Stimulated activated CD4-positive, alpha-beta T cell treated with anti-CD3 and anti-CD28 coated beads, TNF-alpha, amount 100 ng/mL, for 24 hours (primary cell): ENCODE results near the gene NDUFAB1.
A peak's percentile ranks its signal among the peaks of the same experiment; 100 is the strongest.
"Not testable (repeated sequence)": the region's sequence is repeated elsewhere in the genome, so short reads cannot be mapped to it uniquely, and the experiment has no call there.

ENCODE experiments used
- DNase-seq, 3 experiments: peaks; one replicate each; pipeline ENCODE4 v3.0.0-alpha.2; 2020; ENCODE audit warnings: low read depth in 3 of 3

The NDUFAB1 gene

GRCh38 chr16:23595951-23596720, at the start of gene NDUFAB1:
Gene NDUFAB1, minus strand, starts transcription at chr16:23596316. Its CDS starts 26 bp downstream, at chr16:23596290.
- peak; percentile 81 to 89 (median 83) for DNase-seq

DNA sequence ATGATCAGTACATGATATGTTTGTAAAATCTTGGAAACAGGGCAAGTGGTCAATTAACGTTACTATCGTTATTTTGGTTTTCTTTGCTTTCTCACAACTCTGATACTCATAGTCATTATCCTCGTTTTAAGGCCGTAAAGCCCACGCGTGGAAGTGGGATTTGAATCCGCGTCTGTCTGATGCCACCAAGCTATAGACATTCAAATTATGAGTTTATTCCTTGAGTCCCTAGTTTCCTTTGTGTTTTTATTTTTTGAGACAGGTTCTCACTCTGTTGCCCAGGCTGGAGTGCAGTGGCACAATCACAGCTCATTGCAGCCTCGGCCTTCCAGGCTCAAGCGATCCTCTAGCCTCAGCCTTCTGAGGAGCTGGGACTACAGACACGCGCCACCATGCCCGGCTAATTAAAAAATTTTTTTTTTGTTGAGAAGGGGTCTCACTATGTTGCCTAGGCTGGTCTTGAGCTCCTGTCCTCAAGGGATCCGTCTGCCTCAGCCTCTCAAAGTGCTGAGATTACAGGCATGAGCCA, 46.2 kb upstream of the NDUFAB1 start:
- DNase-seq, result no peak

- DNase-seq, result peak; percentile 77 to 89 (median 81)
Measured at GRCh38 chr16:23640931-23641765, 45.0 kb upstream of the NDUFAB1 start, which contains the start of the genes DCTN5 and PALB2. Gene DCTN5, plus strand, starts transcription at chr16:23641466. Its CDS starts 77 bp downstream, at chr16:23641543. Gene PALB2, minus strand, starts transcription at chr16:23641310. Its CDS starts 153 bp downstream, at chr16:23641157.

- DNase-seq, result peak in 1 of 3 experiments; percentile 2
Measured at GRCh38 chr16:23640615-23640930, 44.5 kb upstream of the NDUFAB1 start.

- no peak for DNase-seq
Measured at GRCh38 chr16:23635958-23636357, 39.8 kb upstream of the NDUFAB1 start.

DNA sequence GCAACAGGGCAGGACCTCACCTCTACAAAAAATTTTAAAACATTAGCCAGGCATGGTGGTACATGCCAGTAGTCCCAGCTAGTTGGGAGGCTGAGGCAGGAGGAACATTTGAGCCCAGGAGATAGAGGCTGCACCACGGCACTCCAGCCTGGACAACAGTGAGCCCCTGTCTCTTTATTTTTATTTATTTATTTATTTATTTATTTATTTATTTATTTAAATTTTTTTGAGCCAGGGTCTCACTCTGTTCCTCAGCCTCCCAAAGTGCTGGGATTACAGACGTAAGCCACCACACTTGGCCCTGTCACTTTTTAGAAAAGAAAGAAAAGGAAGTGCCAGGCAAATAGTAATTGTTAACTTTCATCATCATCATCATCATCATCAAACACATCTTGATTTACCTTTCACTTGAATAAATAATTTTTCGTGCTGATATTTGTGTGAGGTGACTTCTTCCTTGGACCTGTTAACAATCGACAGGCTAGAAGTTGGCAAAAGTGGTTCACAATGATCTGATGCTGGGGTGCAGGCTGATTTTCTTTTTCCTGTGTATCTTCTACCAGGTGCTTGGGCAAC, 38.4 kb upstream of the NDUFAB1 start:
- DNase-seq, result no peak

GRCh38 chr16:23631874-23632273, 35.8 kb upstream of the NDUFAB1 start:
- not testable (repeated sequence) for DNase-seq

DNA sequence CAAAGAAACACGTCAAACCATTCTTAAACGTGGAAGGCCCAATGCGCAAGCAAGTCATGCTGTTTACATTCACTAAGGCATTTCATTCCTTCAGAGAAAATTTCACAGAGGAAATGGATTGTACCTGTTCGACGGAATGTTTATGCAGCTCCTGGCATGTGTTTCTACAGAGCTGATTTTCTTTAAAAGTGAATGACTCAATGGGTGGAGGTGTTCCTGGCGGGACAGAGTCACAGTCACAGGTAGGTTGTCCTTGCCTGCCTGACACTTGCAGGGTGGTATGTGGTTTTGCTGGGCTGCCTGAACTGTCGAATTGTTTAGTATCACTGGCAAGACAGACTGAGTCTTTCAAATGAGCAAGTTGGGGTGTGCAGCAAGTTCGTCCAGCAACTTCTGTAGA, 33.4 kb upstream of the NDUFAB1 start:
- no peak for DNase-seq

GRCh38 chr16:23624092-23624491, 28.0 kb upstream of the NDUFAB1 start:
- no peak for DNase-seq

DNA sequence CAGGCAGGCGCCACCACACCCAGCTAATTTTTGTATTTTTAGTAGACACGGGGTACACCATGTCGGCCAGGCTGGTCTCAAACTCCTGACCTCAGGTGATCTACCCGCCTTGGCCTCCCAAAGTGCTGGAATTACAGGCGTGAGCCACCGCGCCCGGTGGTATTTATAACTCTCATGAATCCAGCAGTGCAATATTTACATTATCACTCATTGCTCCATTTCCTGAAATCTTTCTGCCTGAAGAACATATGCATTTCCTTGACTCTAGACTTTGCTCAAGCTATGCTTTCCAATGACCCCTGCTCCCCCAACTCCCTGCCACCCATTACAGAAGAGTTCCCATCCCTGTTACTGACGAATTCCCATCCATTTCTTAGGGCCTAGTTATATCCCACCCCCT, 19.7 kb upstream of the NDUFAB1 start:
- DNase-seq, result no peak

DNA sequence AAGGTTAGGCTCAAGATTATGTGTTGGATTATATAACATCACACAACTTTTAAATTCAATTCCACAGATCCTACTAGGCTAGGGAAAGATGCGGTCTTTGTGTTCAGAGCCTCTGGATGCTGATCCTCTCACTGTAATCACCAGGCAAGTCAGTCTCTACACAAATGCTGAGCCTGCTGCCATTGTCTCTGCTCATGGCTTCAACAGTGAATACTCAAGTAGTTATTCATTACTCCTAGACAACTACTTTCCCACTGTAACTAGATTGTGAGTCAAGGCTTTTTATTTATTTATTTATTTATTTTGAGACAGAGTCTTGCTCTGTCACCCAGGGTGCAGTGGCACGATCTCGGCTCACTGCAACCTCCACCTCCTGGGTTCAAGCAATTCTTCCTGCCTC, 15.8 kb upstream of the NDUFAB1 start:
- DNase-seq, result no peak

DNA sequence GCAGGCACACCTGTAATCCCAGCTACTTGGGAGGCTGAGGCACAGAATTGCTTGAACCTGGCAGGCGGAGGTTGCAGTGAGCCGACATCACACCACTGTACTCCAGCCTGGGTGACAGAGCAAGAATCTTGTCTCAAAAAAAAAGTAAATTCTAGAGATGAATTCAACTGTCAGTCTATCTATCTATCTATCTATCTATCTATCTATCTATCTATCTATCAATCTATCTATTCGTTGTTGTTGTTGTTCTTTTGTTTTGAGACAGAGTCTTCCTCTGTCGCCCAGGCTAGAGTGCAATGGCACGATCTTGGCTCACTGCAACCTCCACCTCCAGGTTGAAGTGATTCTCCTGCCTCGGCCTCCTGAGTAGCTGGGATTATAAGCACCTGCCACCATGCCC, 14.8 kb upstream of the NDUFAB1 start:
- not testable (repeated sequence) for DNase-seq

GRCh38 chr16:23609929-23610328, 13.8 kb upstream of the NDUFAB1 start:
- no peak for DNase-seq

- DNase-seq, result no peak
Measured at GRCh38 chr16:23608194-23608593, 12.1 kb upstream of the NDUFAB1 start.

DNA sequence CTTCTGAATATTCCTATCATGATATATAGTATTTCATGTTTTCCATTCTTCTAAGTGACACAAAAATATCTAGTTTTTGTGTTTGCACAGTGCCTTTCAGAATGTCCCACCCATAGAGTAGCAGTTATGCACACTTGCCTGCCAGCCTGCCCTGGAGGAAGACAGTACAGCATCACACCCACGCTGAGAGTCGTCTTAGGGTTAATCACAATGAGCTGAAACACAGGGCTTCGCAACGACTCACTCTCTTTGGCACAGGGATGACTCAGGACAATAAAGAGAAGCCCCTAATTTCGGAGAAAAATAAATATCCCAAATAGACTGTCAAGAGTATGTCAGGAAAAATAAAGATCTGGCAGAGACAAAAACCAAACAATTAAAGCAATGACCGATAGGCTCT, 11.6 kb upstream of the NDUFAB1 start:
- no peak for DNase-seq

DNA sequence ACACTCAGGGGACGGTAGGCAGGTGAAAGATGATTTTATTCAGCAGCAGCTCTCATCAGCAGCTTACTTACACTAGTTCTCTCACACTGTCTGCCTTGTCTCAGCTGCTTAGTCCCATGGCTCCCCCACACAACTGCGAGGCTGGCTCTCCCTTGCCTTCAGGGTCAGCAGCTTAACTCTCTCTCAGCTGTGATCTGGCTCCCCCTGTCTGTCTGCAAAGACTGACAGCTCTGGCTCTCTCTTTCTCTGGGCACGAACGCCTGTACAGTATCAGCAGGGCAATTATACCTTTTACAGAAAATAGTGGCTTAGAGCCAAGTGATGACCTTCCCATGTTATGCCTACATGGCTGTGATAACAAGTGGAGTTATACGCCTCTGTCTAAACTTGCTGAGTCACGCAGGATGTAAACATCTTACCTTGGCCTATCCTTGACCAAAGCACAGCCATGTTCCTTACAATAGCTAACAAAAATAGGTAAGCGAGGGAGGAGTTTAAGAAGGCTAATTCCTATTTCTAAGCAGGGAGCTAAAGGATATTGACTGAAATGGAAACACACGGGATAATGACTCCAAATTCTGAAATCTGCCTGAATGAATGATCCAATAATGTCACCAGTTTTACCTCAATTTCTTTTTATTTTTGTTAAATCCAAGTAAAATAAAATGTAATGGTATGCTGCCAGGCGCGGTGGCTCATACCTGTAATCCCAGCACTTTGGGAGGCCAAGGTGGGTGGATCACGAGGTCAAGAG, 1.1 kb upstream of the NDUFAB1 start:
- DNase-seq, result no peak

DNA sequence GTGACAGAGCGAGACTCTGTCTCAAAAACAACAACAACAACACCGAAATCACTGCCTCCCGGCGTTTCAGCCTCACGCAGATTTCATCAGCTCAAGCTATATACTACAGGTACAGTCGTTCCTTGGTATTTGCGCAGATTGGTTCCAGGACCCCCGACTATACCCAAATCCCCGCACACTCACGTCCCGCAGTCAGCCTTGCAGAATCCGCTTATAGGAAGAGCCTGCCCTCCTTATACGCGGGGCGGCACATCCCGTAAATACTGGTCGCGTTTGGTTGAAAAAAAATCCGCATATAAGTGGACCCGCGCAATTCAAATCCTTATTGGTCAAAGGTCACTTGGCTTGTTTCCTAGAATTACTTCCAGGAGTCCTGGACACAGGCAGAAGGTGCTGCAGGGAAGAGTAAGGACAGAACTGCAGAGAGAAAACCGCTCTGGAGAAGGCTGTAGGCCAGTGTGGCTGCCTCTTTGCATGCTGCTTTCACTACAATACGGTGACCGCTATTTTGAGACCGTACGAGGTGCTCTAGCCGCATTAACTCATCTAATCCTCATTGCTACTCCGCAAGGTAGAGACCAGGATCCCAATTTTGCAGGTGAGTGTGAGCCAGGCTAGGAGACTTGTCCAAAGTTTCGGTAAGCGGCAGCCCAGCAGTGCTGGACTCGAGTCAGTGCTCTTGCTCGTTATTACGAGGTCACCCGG, 718 bp downstream of the NDUFAB1 start:
- no peak for DNase-seq

DNA sequence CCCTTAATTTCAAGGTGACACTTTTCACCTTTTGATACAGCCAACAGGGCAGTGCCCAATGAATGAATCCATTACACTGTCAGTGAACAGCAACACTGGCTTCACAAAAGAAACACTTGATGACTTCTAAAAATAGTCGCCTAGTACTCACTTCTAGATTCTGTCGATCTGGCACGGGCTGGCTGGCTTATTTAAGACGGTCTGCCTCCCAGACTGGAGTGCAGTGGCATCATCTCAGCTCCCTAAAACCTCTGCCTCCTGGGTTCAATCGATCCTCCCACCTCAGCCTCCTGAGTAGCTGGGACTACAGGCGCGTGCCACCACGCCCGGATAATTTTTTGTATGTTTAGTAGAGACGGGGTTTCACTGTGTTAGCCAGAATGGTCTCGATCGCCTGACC, 1.9 kb downstream of the NDUFAB1 start:
- no peak for DNase-seq

DNA sequence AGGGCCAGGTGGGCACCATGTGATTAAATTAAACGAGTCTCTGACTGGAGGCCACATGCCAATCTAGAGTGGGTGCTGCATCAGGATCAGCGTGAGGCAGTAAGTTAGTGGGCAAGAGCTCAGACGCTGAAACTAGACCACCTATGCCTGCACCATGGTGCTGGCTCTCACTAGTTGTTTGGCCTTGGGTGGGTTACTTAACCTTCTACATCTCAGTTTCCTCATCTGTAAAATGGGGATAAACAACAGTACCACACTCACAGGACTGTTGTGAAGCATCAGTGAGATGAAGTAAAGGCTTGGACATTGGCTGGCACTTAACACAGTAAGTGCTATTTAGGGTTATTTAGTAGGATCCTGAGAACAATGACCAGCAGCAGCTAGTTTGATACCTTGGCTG, 5.9 kb downstream of the NDUFAB1 start:
- no peak for DNase-seq

DNA sequence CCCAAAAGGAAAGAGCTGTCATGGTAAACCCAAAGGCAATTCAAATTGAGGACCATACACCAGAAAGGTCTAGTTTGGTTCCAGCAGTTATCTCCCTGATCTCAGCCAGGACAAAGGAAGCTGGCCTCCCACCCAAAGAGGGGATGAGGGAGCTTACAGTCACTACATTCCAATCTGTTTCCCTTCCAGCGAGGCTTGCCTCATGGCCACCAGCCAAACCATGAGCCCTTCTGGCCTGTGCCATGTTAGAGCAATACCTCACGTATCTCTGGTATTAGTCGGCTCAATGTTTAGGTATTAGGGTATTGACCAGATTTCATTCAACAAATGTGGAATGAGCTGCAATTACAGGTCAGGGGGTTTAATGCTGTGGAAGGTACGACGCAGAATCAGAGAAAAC, 8.4 kb downstream of the NDUFAB1 start:
- DNase-seq, result no peak
